Skeletal muscle cell (primary cell): Measurements from ENCODE around the gene GALNS.
A peak's percentile ranks its signal among the peaks of the same experiment; 100 is the strongest.
"Not testable (repeated sequence)": the region's sequence is repeated elsewhere in the genome, so short reads cannot be mapped to it uniquely, and the experiment has no call there.

Experiments used
- DNase-seq: peaks from one replicate; pipeline ENCODE4 v3.0.0-alpha.2; 2010; ENCODE audit warnings: low read depth
- H3K4me3 ChIP-seq: 2 replicates; pipeline ENCODE4 v1.5.1; 2011; ENCODE audit warnings: low read depth, mild to moderate bottlenecking, control low read depth, low read length, moderate library complexity

GALNS gene

GRCh38 chr16:88856828-88857727 lies at the start of gene GALNS, which contains the start of gene TRAPPC2L:
Gene GALNS (minus strand): TSS chr16:88856947. CDS start chr16:88856877, 70 bp downstream.
Gene TRAPPC2L (plus strand): TSS chr16:88857127. CDS start chr16:88857151, 24 bp downstream.
- peak; percentile 72 for DNase-seq
- H3K4me3 ChIP-seq = peak within 1 kb of the TSS; percentile 96

- DNase-seq = no peak
- no peak overlapping the region for H3K4me3 ChIP-seq
Observed at GRCh38 chr16:88906020-88906419, 49.3 kb upstream of the GALNS start.

GRCh38 chr16:88905563-88905962 lies 48.8 kb upstream of the GALNS start:
- no peak for DNase-seq

GRCh38 chr16:88904676-88905365 lies 48.1 kb upstream of the GALNS start:
- no peak for DNase-seq
- no peak overlapping the region for H3K4me3 ChIP-seq

More at GRCh38 chr16:88905563-88905962, 48.8 kb upstream of the GALNS start:
- H3K4me3 ChIP-seq = no peak overlapping the region

- no peak for DNase-seq
- no peak overlapping the region for H3K4me3 ChIP-seq
Observed at GRCh38 chr16:88903267-88903666, 46.5 kb upstream of the GALNS start.

GRCh38 chr16:88902744-88903143 lies 46.0 kb upstream of the GALNS start:
- no peak for DNase-seq
- no peak overlapping the region for H3K4me3 ChIP-seq

- DNase-seq = no peak
Observed at GRCh38 chr16:88901718-88902337, 45.1 kb upstream of the GALNS start.

GRCh38 chr16:88900662-88901052 lies 43.9 kb upstream of the GALNS start:
- no peak overlapping the region for H3K4me3 ChIP-seq
- DNase-seq = no peak

More at GRCh38 chr16:88901718-88902337, 45.1 kb upstream of the GALNS start:
- no peak overlapping the region for H3K4me3 ChIP-seq

- no peak overlapping the region for H3K4me3 ChIP-seq
- no peak for DNase-seq
Observed at GRCh38 chr16:88899901-88900661, 43.3 kb upstream of the GALNS start.

- no peak for DNase-seq
- H3K4me3 ChIP-seq = no peak overlapping the region
Observed at GRCh38 chr16:88897696-88898425, 41.1 kb upstream of the GALNS start.

- no peak for DNase-seq
- H3K4me3 ChIP-seq = no peak overlapping the region
Observed at GRCh38 chr16:88896238-88897070, 39.7 kb upstream of the GALNS start.

- H3K4me3 ChIP-seq = no peak overlapping the region
- DNase-seq = no peak
Observed at GRCh38 chr16:88895335-88895734, 38.6 kb upstream of the GALNS start.

- no peak for DNase-seq
- no peak overlapping the region for H3K4me3 ChIP-seq
Observed at GRCh38 chr16:88894681-88895300, 38.0 kb upstream of the GALNS start.

GRCh38 chr16:88894266-88894665 lies 37.5 kb upstream of the GALNS start:
- H3K4me3 ChIP-seq, DNase-seq: not testable (repeated sequence)

- DNase-seq = no peak
- H3K4me3 ChIP-seq = no peak overlapping the region
Observed at GRCh38 chr16:88893127-88893968, 36.6 kb upstream of the GALNS start.

- DNase-seq = no peak
- H3K4me3 ChIP-seq = no peak overlapping the region
Observed at GRCh38 chr16:88892065-88892464, 35.3 kb upstream of the GALNS start.

GRCh38 chr16:88891083-88891482 lies 34.3 kb upstream of the GALNS start:
- DNase-seq = no peak
- no peak overlapping the region for H3K4me3 ChIP-seq
